ENCODE measurements around the gene HYI. TPM values are rescaled to one million over a fixed set of nuclear protein-coding genes. Genes with fewer than 3 reads are reported as not detected.

Gene HYI
- total RNA-seq, 2 donors from 2014 or later: 34.4 to 34.8 TPM

- Mint-ChIP-seq H3K36me3 (ENCODE audit: low read depth) (no peaks in the 10 kb centered on the region), H3K4me3 (no peak overlapping the region), H3K9me3 (no peaks in the 10 kb centered on the region), H3K4me1 (peaks cover 10% of the 10 kb centered on the region), H3K27ac (no peak overlapping the region), H3K27me3 (ENCODE audit: insufficient read depth) (peaks cover 2% of the 10 kb centered on the region)
- no peak for TF ChIP-seq CTCF (conservative IDR thresholded peaks at IDR 0.05)
- H3K36me3 ChIP-seq (ENCODE audit: control insufficient read depth, insufficient read depth, low read length): no peaks in the 10 kb centered on the region
- H3K27me3 ChIP-seq (ENCODE audit: control insufficient read depth, insufficient read depth, low read length, poor library complexity, severe bottlenecking): no peaks in the 10 kb centered on the region
- 94 to 95% methylated on average over 4 to 5 of the region's 5 CpGs for WGBS, 2 experiments (ENCODE audit: insufficient coverage in 1 of 2, insufficient read length in 1 of 2)
- DNase-seq: no peak
- no peaks in the 10 kb centered on the region for H3K9me3 ChIP-seq (ENCODE audit: control insufficient read depth, low read length)
- no peak overlapping the region for H3K4me3 ChIP-seq (ENCODE audit: low read length)
- H3K27ac ChIP-seq (ENCODE audit: low read depth, low read length): no peak overlapping the region
- peaks cover 5% of the 10 kb centered on the region for H3K4me1 ChIP-seq (ENCODE audit: control insufficient read depth, insufficient read depth, low read length)
- H3K9ac ChIP-seq (ENCODE audit: extremely low read depth, low read length, poor library complexity, severe bottlenecking): no peak overlapping the region
Measured at GRCh38 chr1:43472087-43472462, 18.3 kb upstream of the HYI start.

- TF ChIP-seq CTCF (conservative IDR thresholded peaks at IDR 0.05): no peak
- H3K4me1 ChIP-seq (ENCODE audit: control insufficient read depth, insufficient read depth, low read length): peaks cover 14% of the 10 kb centered on the region
- no peak overlapping the region for H3K4me3 Mint-ChIP-seq
- H3K27me3 ChIP-seq (ENCODE audit: control insufficient read depth, insufficient read depth, low read length, poor library complexity, severe bottlenecking): no peaks in the 10 kb centered on the region
- no peak overlapping the region for H3K4me3 ChIP-seq (ENCODE audit: low read length)
- peaks cover 26% of the 10 kb centered on the region for H3K4me1 Mint-ChIP-seq
- H3K9me3 ChIP-seq (ENCODE audit: control insufficient read depth, low read length): no peaks in the 10 kb centered on the region
- no peaks in the 10 kb centered on the region for H3K36me3 Mint-ChIP-seq (ENCODE audit: low read depth)
- no peaks in the 10 kb centered on the region for H3K9me3 Mint-ChIP-seq
- DNase-seq: no peak
- H3K27me3 Mint-ChIP-seq (ENCODE audit: insufficient read depth): peaks cover 2% of the 10 kb centered on the region
- H3K27ac ChIP-seq (ENCODE audit: low read depth, low read length): no peak overlapping the region
- 88 to 100% methylated on average over 1 of the region's 1 CpG for WGBS, 2 experiments (ENCODE audit: insufficient coverage in 1 of 2, insufficient read length in 1 of 2)
- no peak overlapping the region for H3K27ac Mint-ChIP-seq
- H3K9ac ChIP-seq (ENCODE audit: extremely low read depth, low read length, poor library complexity, severe bottlenecking): no peak overlapping the region
- no peaks in the 10 kb centered on the region for H3K36me3 ChIP-seq (ENCODE audit: control insufficient read depth, insufficient read depth, low read length)
Measured at GRCh38 chr1:43469932-43470331, 16.2 kb upstream of the HYI start.

- peaks cover 2% of the 10 kb centered on the region for H3K27me3 Mint-ChIP-seq (ENCODE audit: insufficient read depth)
- no peak for TF ChIP-seq CTCF (conservative IDR thresholded peaks at IDR 0.05)
- H3K4me1 Mint-ChIP-seq: peaks cover 26% of the 10 kb centered on the region
- no peaks in the 10 kb centered on the region for H3K9me3 Mint-ChIP-seq
- no peak overlapping the region for H3K27ac Mint-ChIP-seq
- Histone ChIP-seq H3K9ac (ENCODE audit: extremely low read depth, low read length, poor library complexity, severe bottlenecking) (no peak overlapping the region), H3K9me3 (ENCODE audit: control insufficient read depth, low read length) (no peaks in the 10 kb centered on the region), H3K4me1 (ENCODE audit: control insufficient read depth, insufficient read depth, low read length) (peaks cover 14% of the 10 kb centered on the region), H3K27ac (ENCODE audit: low read depth, low read length) (no peak overlapping the region), H3K27me3 (ENCODE audit: control insufficient read depth, insufficient read depth, low read length, poor library complexity, severe bottlenecking) (no peaks in the 10 kb centered on the region), H3K36me3 (ENCODE audit: control insufficient read depth, insufficient read depth, low read length) (no peaks in the 10 kb centered on the region), H3K4me3 (ENCODE audit: low read length) (no peak overlapping the region)
- WGBS, 2 experiments (ENCODE audit: insufficient coverage in 1 of 2, insufficient read length in 1 of 2): 95 to 100% methylated on average over 2 to 3 of the region's 3 CpGs
- no peak for DNase-seq
- H3K36me3 Mint-ChIP-seq (ENCODE audit: low read depth): no peaks in the 10 kb centered on the region
- H3K4me3 Mint-ChIP-seq: no peak overlapping the region
Measured at GRCh38 chr1:43468414-43468813, 14.7 kb upstream of the HYI start.
